B cell (primary cell): Measurements from ENCODE around the gene TBC1D14. TPM values are rescaled to one million over a fixed set of nuclear protein-coding genes. Genes with fewer than 3 reads are reported as not detected.
"Not testable (repeated sequence)": the region's sequence is repeated elsewhere in the genome, so short reads cannot be mapped to it uniquely, and the experiment has no call there.

ENCODE experiments used
- ATAC-seq: fragments of 200-7000 bp; cut with Tn5 transposase; one replicate; pipeline ENCODE4 v1.10.0; 2021; ENCODE audit warnings: low read depth, mild to moderate bottlenecking, moderate number of reproducible peaks, moderate library complexity
- CTCF ChIA-PET: fragments of 350-600 bp; sonication (Branson Sonifier 250); formaldehyde crosslinking; loops from one replicate; lab custom pipeline; 2021; ENCODE audit warnings: antibody characterized with exemption, inconsistent platforms; lab: Charles Lee
- POLR2A ChIA-PET: fragments of 350-600 bp; sonication (Branson Sonifier 250); formaldehyde crosslinking; loops from one replicate; lab custom pipeline; 2021; ENCODE audit warnings: antibody characterized with exemption; lab: Charles Lee
- DNase-seq: peaks from one replicate; pipeline ENCODE4 v3.0.0; 2013
- H2AFZ ChIP-seq: 2 replicates; pipeline ENCODE4 v1.6.1; 2012; ENCODE audit warnings: mild to moderate bottlenecking, low read depth, low read length; ENCODE audit not compliant: insufficient read depth, poor library complexity, severe bottlenecking
- H3K27ac ChIP-seq, 2 donors: 1 replicate in 1 of 2; 2 replicates in 1 of 2; pipeline ENCODE4 v1.5.1; 2012 to 2013; ENCODE audit warnings: low read length in 2 of 2, mild to moderate bottlenecking in 2 of 2, moderate library complexity in 1 of 2
- H3K27me3 ChIP-seq, 4 experiments: fragments of 200-600 bp in 1 of 4; sonication (generic) in 1 of 4; replicated peaks in 1 of 4; 1 replicate in 2 of 4; 2 replicates in 2 of 4; pipeline versions ENCODE4 v1.6.1 to v1.7.0; 2013 to 2016; ENCODE audit warnings: low read length in 3 of 4, mild to moderate bottlenecking in 2 of 4, mixed read lengths in 1 of 4, moderate library complexity in 1 of 4; ENCODE audit not compliant: insufficient read depth in 4 of 4, control insufficient read depth in 3 of 4; ENCODE audit errors: control extremely low read depth in 1 of 4
- H3K36me3 ChIP-seq, 2 experiments: replicated peaks in 1 of 2; 1 replicate in 1 of 2; 2 replicates in 1 of 2; pipeline versions ENCODE4 v1.6.1 to v1.7.1; 2013; ENCODE audit warnings: low read length in 1 of 2; ENCODE audit not compliant: insufficient read depth in 2 of 2, control insufficient read depth in 1 of 2; ENCODE audit errors: control extremely low read depth in 1 of 2, extremely low read depth in 1 of 2
- H3K4me1 ChIP-seq, 2 donors: fragments of 200-600 bp in 1 of 2; sonication (generic) in 1 of 2; 1 replicate in 1 of 2; 2 replicates in 1 of 2; pipeline versions ENCODE4 v1.5.1 to v1.6.1; 2013 to 2017; ENCODE audit warnings: low read length in 2 of 2; ENCODE audit not compliant: control insufficient read depth in 2 of 2, insufficient read depth in 2 of 2
- H3K4me2 ChIP-seq: replicated peaks from 2 replicates; pipeline ENCODE3; 2012; ENCODE audit warnings: mild to moderate bottlenecking, low read depth, low read length; ENCODE audit not compliant: poor library complexity, severe bottlenecking
- H3K4me3 ChIP-seq, 5 experiments: fragments of 200-600 bp in 1 of 5; sonication (generic) in 1 of 5; 1 replicate in 3 of 5; 2 replicates in 2 of 5; pipeline versions ENCODE4 v1.5.1 to v1.7.0; 2011 to 2016; ENCODE audit warnings: low read length in 4 of 5, mild to moderate bottlenecking in 4 of 5, low read depth in 2 of 5, control low read depth in 1 of 5, moderate library complexity in 1 of 5; ENCODE audit not compliant: insufficient read depth in 1 of 5; ENCODE audit errors: control extremely low read depth in 1 of 5, extremely low read depth in 1 of 5
- H3K79me2 ChIP-seq: fragments of 200-600 bp; sonication (generic); one replicate; pipeline ENCODE4 v1.6.0; 2016; ENCODE audit warnings: low read length; ENCODE audit not compliant: control insufficient read depth, insufficient read depth
- H3K9ac ChIP-seq: fragments of 200-600 bp; sonication (generic); 2 replicates; pipeline ENCODE4 v1.6.1; 2017; ENCODE audit warnings: mild to moderate bottlenecking, low read length, moderate library complexity
- H3K9me3 ChIP-seq, 3 donors: one replicate each; pipeline versions ENCODE4 v1.6.1 to v1.7.1; 2013; ENCODE audit warnings: low read length in 2 of 3; ENCODE audit not compliant: control insufficient read depth in 2 of 3, insufficient read depth in 1 of 3; ENCODE audit errors: control extremely low read depth in 1 of 3
- H4K20me1 ChIP-seq: 2 replicates; pipeline ENCODE4 v1.6.0; 2012; ENCODE audit warnings: mild to moderate bottlenecking, low read length; ENCODE audit not compliant: insufficient read depth, control insufficient read depth, poor library complexity, severe bottlenecking
- H3K27ac Mint-ChIP-seq: one replicate; pipeline ENCODE4 v1.8.0; 2021; ENCODE audit warnings: mixed read lengths
- H3K27me3 Mint-ChIP-seq: one replicate; pipeline ENCODE4 v1.8.0; 2021; ENCODE audit warnings: mixed read lengths
- H3K4me1 Mint-ChIP-seq: one replicate; pipeline ENCODE4 v1.8.0; 2021; ENCODE audit warnings: mixed read lengths
- H3K4me3 Mint-ChIP-seq: one replicate; pipeline ENCODE4 v1.8.0; 2021; ENCODE audit warnings: mixed read lengths
- H3K9me3 Mint-ChIP-seq: one replicate; pipeline ENCODE4 v1.8.0; 2022; ENCODE audit warnings: mixed read lengths; ENCODE audit not compliant: insufficient read depth
- CTCF ChIP-seq: fragments of 200-600 bp; IDR thresholded peaks from one replicate; pipeline ENCODE4 v1.8.0; 2022; ENCODE audit warnings: antibody characterized with exemption, mild to moderate bottlenecking
- EZH2 ChIP-seq: IDR thresholded peaks from 2 replicates; pipeline ENCODE4 v1.6.1; 2012; ENCODE audit warnings: borderline replicate concordance, low read depth, mild to moderate bottlenecking, moderate library complexity, low read length; ENCODE audit not compliant: insufficient read depth, poor library complexity, severe bottlenecking
- WGBS: methylation state at CpG from one replicate; pipeline ENCODE4 v1.1.5; 2013; ENCODE audit warnings: missing lambda C conversion rate; ENCODE audit not compliant: insufficient coverage; 5-methylcytosine and 5-hydroxymethylcytosine counted together
- intact Hi-C: fragments of 100-400 bp; cut with micrococcal nuclease; formaldehyde crosslinking; loops from one replicate; pipeline ENCODE4 v1.10.0; 2022
- polyA plus RNA-seq: library from polyadenylated mRNA; depleted of rRNA; stranded (reverse); fragments of >200 nt; gene quantifications from 2 replicates; pipeline ENCODE4 v1.2.3, GENCODE V29; 2012
- total RNA-seq, 2 donors: library from RNA; stranded (reverse); fragments of 120-200 nt in 1 of 2; gene quantifications; 1 replicate in 1 of 2; 2 replicates in 1 of 2; pipeline versions ENCODE4 v1.2.3 to v1.2.4, GENCODE V29; 2013 to 2022

Gene TBC1D14
- total and polyA plus RNA-seq, 2 donors (not counting 1 experiment from before 2014, with no cell fraction given) = 21.9 to 42.0 TPM

- Mint-ChIP-seq H3K27ac (no peak overlapping the region), H3K4me1 (peaks cover 33% of the 10 kb centered on the region), H3K27me3 (no peaks in the 10 kb centered on the region), H3K9me3 (no peaks in the 10 kb centered on the region), H3K4me3 (no peak overlapping the region)
- CTCF ChIA-PET = interaction anchor here (0.5 to 7.1 kb wide), 28 partner anchors 8 to 264 kb away, joined by 3 to 97 read pairs (median 4); partner anchors contain the start of genes GRPEL1, MRFAP1L1, TADA2B and TBC1D14
- Histone ChIP-seq H3K27ac (no peak overlapping the region), H3K4me1 (peaks cover 31 to 35% of the 10 kb centered on the region in 2 donors), H3K9me3 (peaks cover 0 to 4% (median 0%) of the 10 kb centered on the region in 3 donors), H3K4me3 (no peak overlapping the region), H4K20me1 (peaks cover 6% of the 10 kb centered on the region), H3K36me3 (peaks cover 0 to 4% of the 10 kb centered on the region in 2 experiments), H3K27me3 (no peaks in the 10 kb centered on the region), H3K79me2 (peaks cover 72% of the 10 kb centered on the region), H3K4me2 (peak overlapping the region; percentile 31), H3K9ac (no peak overlapping the region), H2AFZ (peak overlapping the region; percentile 27)
- POLR2A ChIA-PET = interaction anchor here (0.7 to 1.2 kb wide), 6 partner anchors 9 to 101 kb away, joined by 3 to 6 read pairs (median 4); partner anchors contain the start of gene TBC1D14
- intact Hi-C loops = loop anchor here (1.0 to 5.0 kb wide), 6 partner anchors 9 to 96 kb away; partner anchors contain the start of gene TADA2B
- DNase-seq (peak; percentile 84), ATAC-seq (peak; percentile 90)
- TF ChIP-seq CTCF = peak; percentile 96
- TF ChIP-seq EZH2 = no peak
- 13% methylated on average over 4 of the region's 7 CpGs for WGBS
Measured at GRCh38 chr4:6974138-6974848, 64.7 kb downstream of the TBC1D14 start.

GRCh38 chr4:6977846-6978245 is 68.2 kb downstream of the TBC1D14 start:
- H3K27ac Mint-ChIP-seq, intact Hi-C loops, H3K9me3 ChIP-seq, H3K9ac ChIP-seq, H3K4me2 ChIP-seq, H3K27me3 Mint-ChIP-seq, CTCF ChIA-PET, ATAC-seq, H3K36me3 ChIP-seq, H3K9me3 Mint-ChIP-seq, POLR2A ChIA-PET, H2AFZ ChIP-seq, H3K4me3 ChIP-seq, H4K20me1 ChIP-seq, H3K27me3 ChIP-seq, H3K27ac ChIP-seq, DNase-seq, H3K4me1 ChIP-seq, H3K4me3 Mint-ChIP-seq: not testable (repeated sequence)
- peaks cover 75% of the 10 kb centered on the region for H3K79me2 ChIP-seq
- peaks cover 19% of the 10 kb centered on the region for H3K4me1 Mint-ChIP-seq
- WGBS = no CpG with 5 or more reads among the region's 33 CpGs
